Nephron progenitor cell (in vitro differentiated cells): ENCODE measurements around the gene PRSS38.
"Not testable (repeated sequence)": the region's sequence is repeated elsewhere in the genome, so short reads cannot be mapped to it uniquely, and the experiment has no call there.

ENCODE experiments used
- DNase-seq: peaks from one replicate; pipeline ENCODE4 v3.0.0; 2021
- H3K27ac Mint-ChIP-seq: 2 replicates; pipeline ENCODE4 v1.8.0; 2021; ENCODE audit warnings: mild to moderate bottlenecking, moderate library complexity, mixed read lengths
- H3K27me3 Mint-ChIP-seq: 2 replicates; pipeline ENCODE4 v1.8.0; 2021; ENCODE audit warnings: mild to moderate bottlenecking, low read depth, mixed read lengths; ENCODE audit not compliant: poor library complexity
- H3K36me3 Mint-ChIP-seq: 2 replicates; pipeline ENCODE4 v1.8.0; 2021; ENCODE audit warnings: low read depth, mixed read lengths
- H3K4me1 Mint-ChIP-seq: 2 replicates; pipeline ENCODE4 v1.8.0; 2021; ENCODE audit warnings: mixed read lengths
- H3K4me3 Mint-ChIP-seq: 2 replicates; pipeline ENCODE4 v1.8.0; 2021; ENCODE audit warnings: mild to moderate bottlenecking, moderate library complexity, mixed read lengths
- H3K9me3 Mint-ChIP-seq: 2 replicates; pipeline ENCODE4 v1.8.0; 2021; ENCODE audit warnings: mild to moderate bottlenecking, moderate library complexity, mixed read lengths
- CTCF ChIP-seq: fragments of 200-600 bp; sonication (generic); IDR thresholded peaks from 2 replicates; pipeline ENCODE4 v1.5.0; 2021; ENCODE audit warnings: antibody characterized with exemption

The PRSS38 gene

GRCh38 chr1:227869851-227870305, 54.4 kb downstream of the PRSS38 start:
- TF ChIP-seq CTCF: no peak
- H3K27ac Mint-ChIP-seq: no peak overlapping the region
- no peak overlapping the region for H3K4me3 Mint-ChIP-seq
- peaks cover 44% of the 10 kb centered on the region for H3K27me3 Mint-ChIP-seq
- H3K36me3 Mint-ChIP-seq: no peaks in the 10 kb centered on the region
- H3K9me3 Mint-ChIP-seq: peaks cover 30% of the 10 kb centered on the region
- DNase-seq: no peak
- no peaks in the 10 kb centered on the region for H3K4me1 Mint-ChIP-seq

- H3K27me3 Mint-ChIP-seq: peaks cover 45% of the 10 kb centered on the region
- H3K4me3 Mint-ChIP-seq: no peak overlapping the region
These were observed 54.9 kb downstream of the PRSS38 start for GRCh38 chr1:227870366-227870765.

GRCh38 chr1:227871892-227872291, 56.4 kb downstream of the PRSS38 start:
- H3K27me3 Mint-ChIP-seq: peaks cover 55% of the 10 kb centered on the region
- not testable (repeated sequence) for H3K4me3 Mint-ChIP-seq, DNase-seq, H3K4me1 Mint-ChIP-seq, H3K36me3 Mint-ChIP-seq, H3K27ac Mint-ChIP-seq
- H3K9me3 Mint-ChIP-seq: peaks cover 29% of the 10 kb centered on the region

More at GRCh38 chr1:227870366-227870765, 54.9 kb downstream of the PRSS38 start:
- Mint-ChIP-seq H3K36me3 (no peaks in the 10 kb centered on the region), H3K4me1 (no peaks in the 10 kb centered on the region), H3K27ac (no peak overlapping the region), H3K9me3 (peaks cover 29% of the 10 kb centered on the region)
- no peak for TF ChIP-seq CTCF
- DNase-seq: no peak

GRCh38 chr1:227877810-227878209, 62.3 kb downstream of the PRSS38 start:
- Mint-ChIP-seq H3K9me3 (peaks cover 23% of the 10 kb centered on the region), H3K27me3 (peaks cover 56% of the 10 kb centered on the region)
- DNase-seq, H3K4me1 Mint-ChIP-seq, H3K36me3 Mint-ChIP-seq, H3K4me3 Mint-ChIP-seq, H3K27ac Mint-ChIP-seq: not testable (repeated sequence)

GRCh38 chr1:227880342-227880924, 65.0 kb downstream of the PRSS38 start:
- TF ChIP-seq CTCF: no peak
- H3K4me3 Mint-ChIP-seq: no peak overlapping the region
- peaks cover 39% of the 10 kb centered on the region for H3K27me3 Mint-ChIP-seq
- peaks cover 2% of the 10 kb centered on the region for H3K4me1 Mint-ChIP-seq
- DNase-seq: no peak
- H3K36me3 Mint-ChIP-seq: no peaks in the 10 kb centered on the region
- no peaks in the 10 kb centered on the region for H3K9me3 Mint-ChIP-seq
- H3K27ac Mint-ChIP-seq: no peak overlapping the region

- Mint-ChIP-seq H3K4me3 (no peak overlapping the region), H3K36me3 (no peaks in the 10 kb centered on the region), H3K27me3 (peaks cover 22% of the 10 kb centered on the region), H3K27ac (no peak overlapping the region), H3K4me1 (peaks cover 19% of the 10 kb centered on the region), H3K9me3 (no peaks in the 10 kb centered on the region)
- DNase-seq: no peak
- TF ChIP-seq CTCF: no peak
These were observed 67.6 kb downstream of the PRSS38 start for GRCh38 chr1:227883073-227883520.

- Mint-ChIP-seq H3K9me3 (no peaks in the 10 kb centered on the region), H3K4me1 (peaks cover 19% of the 10 kb centered on the region), H3K4me3 (no peak overlapping the region), H3K27me3 (peaks cover 22% of the 10 kb centered on the region), H3K36me3 (no peaks in the 10 kb centered on the region), H3K27ac (no peak overlapping the region)
- no peak for DNase-seq
- TF ChIP-seq CTCF: no peak
These were observed 68.3 kb downstream of the PRSS38 start for GRCh38 chr1:227883641-227884301.
